Endodermal cell (in vitro differentiated cells): ENCODE data around the gene RSU1. TPM values are rescaled to one million over a fixed set of nuclear protein-coding genes. Genes with fewer than 3 reads are reported as not detected.
A peak's percentile ranks its signal among the peaks of the same experiment; 100 is the strongest.

ENCODE experiments used
- DNase-seq: peaks from one replicate; pipeline ENCODE4 v3.0.0-alpha.2; 2017
- H3K27ac ChIP-seq: 2 replicates; pipeline ENCODE4 v1.5.1; 2013; ENCODE audit warnings: mild to moderate bottlenecking, low read depth, low read length, moderate library complexity
- H3K27me3 ChIP-seq: 2 replicates; pipeline ENCODE4 v1.6.1; 2013; ENCODE audit warnings: mild to moderate bottlenecking, low read length, moderate library complexity; ENCODE audit not compliant: insufficient read depth, control insufficient read depth, poor library complexity, severe bottlenecking
- H3K36me3 ChIP-seq: 2 replicates; pipeline ENCODE4 v1.7.0; 2013; ENCODE audit warnings: mild to moderate bottlenecking, low read length, moderate library complexity; ENCODE audit not compliant: control insufficient read depth, insufficient read depth
- H3K4me1 ChIP-seq: one replicate; pipeline ENCODE4 v1.7.0; 2013; ENCODE audit warnings: low read length; ENCODE audit not compliant: control insufficient read depth, insufficient read depth
- H3K4me3 ChIP-seq: 2 replicates; pipeline ENCODE4 v1.5.1; 2013; ENCODE audit warnings: mild to moderate bottlenecking, low read length, moderate library complexity
- H3K9ac ChIP-seq: 2 replicates; pipeline ENCODE4 v1.6.1; 2013; ENCODE audit warnings: mild to moderate bottlenecking, low read length, moderate library complexity; ENCODE audit not compliant: poor library complexity, severe bottlenecking; ENCODE audit errors: extremely low read depth
- H3K9me3 ChIP-seq: 2 replicates; pipeline ENCODE4 v1.6.1; 2013; ENCODE audit warnings: mild to moderate bottlenecking, low read length, moderate library complexity; ENCODE audit not compliant: control insufficient read depth
- H3K27ac Mint-ChIP-seq: 2 replicates; pipeline ENCODE4 v1.8.0; 2020; ENCODE audit warnings: mixed read lengths
- H3K27me3 Mint-ChIP-seq: 2 replicates; pipeline ENCODE4 v1.8.0; 2021; ENCODE audit warnings: mild to moderate bottlenecking, mixed read lengths; ENCODE audit not compliant: insufficient read depth
- H3K36me3 Mint-ChIP-seq: 2 replicates; pipeline ENCODE4 v1.8.0; 2020; ENCODE audit warnings: low read depth, mixed read lengths
- H3K4me1 Mint-ChIP-seq: 2 replicates; pipeline ENCODE4 v1.8.0; 2020; ENCODE audit warnings: mixed read lengths
- H3K4me3 Mint-ChIP-seq: 2 replicates; pipeline ENCODE4 v1.8.0; 2020; ENCODE audit warnings: mild to moderate bottlenecking, moderate library complexity, mixed read lengths
- H3K9me3 Mint-ChIP-seq: 2 replicates; pipeline ENCODE4 v1.8.0; 2020; ENCODE audit warnings: mild to moderate bottlenecking, mixed read lengths
- WGBS, 2 experiments: methylation state at CpG; one replicate each; pipeline versions ENCODE4 v1.1.5 to v1.1.7; 2013; ENCODE audit warnings: missing lambda C conversion rate in 2 of 2, mixed read lengths in 1 of 2; ENCODE audit not compliant: insufficient coverage in 1 of 2, insufficient read length in 1 of 2; 5-methylcytosine and 5-hydroxymethylcytosine counted together
- total RNA-seq, 2 donors: library from RNA; stranded (reverse); fragmentation: NEBNext Ultra II Directional in 1 of 2; extraction: Animal tissue kit (Norgen Biotek cat#: 25700) in 1 of 2; gene quantifications; 2 replicates in 1 of 2; 3 replicates in 1 of 2; pipeline ENCODE4 v1.2.1, GENCODE V29; 2021
- TF ChIP-seq, protein P1 (sequence below): fragments of 200-600 bp; sonication (generic); conservative IDR thresholded peaks from 2 replicates; pipeline ENCODE4 v1.5.0; 2021; ENCODE audit warnings: antibody characterized with exemption, mild to moderate bottlenecking

RSU1 gene
- total RNA-seq, 2 donors from 2014 or later: 39.5 to 46.4 TPM

DNA sequence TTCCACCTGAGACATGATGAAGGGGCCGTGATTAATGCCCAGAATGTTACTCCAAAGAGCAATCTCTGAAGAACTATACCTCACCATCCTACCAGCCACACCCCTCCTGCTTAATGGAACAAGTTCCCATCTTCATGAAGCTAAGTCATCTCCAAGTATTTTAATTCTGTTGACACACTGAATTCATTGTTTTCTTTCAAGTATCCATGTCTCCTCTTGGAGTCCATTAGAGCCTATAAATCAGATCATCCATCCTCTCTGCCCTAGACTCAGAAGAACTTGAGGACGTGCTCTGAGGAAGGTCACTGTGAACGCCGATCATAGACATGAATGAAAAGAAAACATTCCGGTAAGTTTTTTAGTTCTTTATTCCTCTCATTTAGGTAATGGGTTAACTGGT is 126.8 kb downstream of the RSU1 start:
- Histone ChIP-seq H3K27me3 (no peaks in the 10 kb centered on the region), H3K4me3 (no peak overlapping the region), H3K27ac (no peak overlapping the region), H3K36me3 (peaks cover 27% of the 10 kb centered on the region), H3K4me1 (no peaks in the 10 kb centered on the region), H3K9ac (no peak overlapping the region), H3K9me3 (peaks cover 5% of the 10 kb centered on the region)
- Mint-ChIP-seq H3K27me3 (no peaks in the 10 kb centered on the region), H3K36me3 (peaks cover 9% of the 10 kb centered on the region), H3K27ac (peak overlapping the region; percentile 28), H3K4me1 (no peaks in the 10 kb centered on the region), H3K4me3 (no peak overlapping the region), H3K9me3 (no peaks in the 10 kb centered on the region)
- WGBS, 2 experiments: 91 to 96% methylated on average over 4 to 5 of the region's 5 CpGs
- TF ChIP-seq, protein P1, sequence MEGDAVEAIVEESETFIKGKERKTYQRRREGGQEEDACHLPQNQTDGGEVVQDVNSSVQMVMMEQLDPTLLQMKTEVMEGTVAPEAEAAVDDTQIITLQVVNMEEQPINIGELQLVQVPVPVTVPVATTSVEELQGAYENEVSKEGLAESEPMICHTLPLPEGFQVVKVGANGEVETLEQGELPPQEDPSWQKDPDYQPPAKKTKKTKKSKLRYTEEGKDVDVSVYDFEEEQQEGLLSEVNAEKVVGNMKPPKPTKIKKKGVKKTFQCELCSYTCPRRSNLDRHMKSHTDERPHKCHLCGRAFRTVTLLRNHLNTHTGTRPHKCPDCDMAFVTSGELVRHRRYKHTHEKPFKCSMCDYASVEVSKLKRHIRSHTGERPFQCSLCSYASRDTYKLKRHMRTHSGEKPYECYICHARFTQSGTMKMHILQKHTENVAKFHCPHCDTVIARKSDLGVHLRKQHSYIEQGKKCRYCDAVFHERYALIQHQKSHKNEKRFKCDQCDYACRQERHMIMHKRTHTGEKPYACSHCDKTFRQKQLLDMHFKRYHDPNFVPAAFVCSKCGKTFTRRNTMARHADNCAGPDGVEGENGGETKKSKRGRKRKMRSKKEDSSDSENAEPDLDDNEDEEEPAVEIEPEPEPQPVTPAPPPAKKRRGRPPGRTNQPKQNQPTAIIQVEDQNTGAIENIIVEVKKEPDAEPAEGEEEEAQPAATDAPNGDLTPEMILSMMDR: no peak
- no peak for DNase-seq

DNA sequence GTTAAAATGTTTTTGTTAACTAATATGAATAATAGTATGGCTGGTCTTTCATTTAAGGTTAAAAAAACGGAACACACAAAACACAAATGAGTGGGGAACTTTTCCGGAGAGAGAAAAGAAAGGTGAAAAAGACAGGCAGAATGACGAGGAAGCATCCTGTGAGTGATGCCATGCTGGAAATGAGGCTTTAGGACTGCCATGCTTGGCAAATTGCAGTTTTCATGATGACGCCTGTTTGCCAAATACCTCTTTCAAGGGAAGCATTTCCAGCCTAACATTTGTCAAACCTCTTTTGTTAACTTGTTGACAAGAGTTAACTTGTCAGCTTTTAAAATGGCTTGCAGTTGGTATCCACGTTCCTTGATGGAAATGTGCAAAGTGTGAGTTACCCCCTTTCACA is 127.5 kb downstream of the RSU1 start:
- WGBS, 2 experiments: 82 to 90% methylated on average over 5 of the region's 5 CpGs
- H3K4me1 Mint-ChIP-seq: no peaks in the 10 kb centered on the region
- no peaks in the 10 kb centered on the region for H3K9me3 Mint-ChIP-seq
- peaks cover 9% of the 10 kb centered on the region for H3K36me3 Mint-ChIP-seq
- no peak overlapping the region for H3K9ac ChIP-seq
- H3K27ac Mint-ChIP-seq: no peak overlapping the region
- no peak overlapping the region for H3K27ac ChIP-seq
- no peak overlapping the region for H3K4me3 Mint-ChIP-seq
- no peaks in the 10 kb centered on the region for H3K27me3 ChIP-seq
- TF ChIP-seq, protein P1: no peak
- no peak for DNase-seq
- H3K27me3 Mint-ChIP-seq: no peaks in the 10 kb centered on the region
- peaks cover 5% of the 10 kb centered on the region for H3K9me3 ChIP-seq
- H3K4me3 ChIP-seq: no peak overlapping the region
- H3K36me3 ChIP-seq: peaks cover 27% of the 10 kb centered on the region
- no peaks in the 10 kb centered on the region for H3K4me1 ChIP-seq

DNA sequence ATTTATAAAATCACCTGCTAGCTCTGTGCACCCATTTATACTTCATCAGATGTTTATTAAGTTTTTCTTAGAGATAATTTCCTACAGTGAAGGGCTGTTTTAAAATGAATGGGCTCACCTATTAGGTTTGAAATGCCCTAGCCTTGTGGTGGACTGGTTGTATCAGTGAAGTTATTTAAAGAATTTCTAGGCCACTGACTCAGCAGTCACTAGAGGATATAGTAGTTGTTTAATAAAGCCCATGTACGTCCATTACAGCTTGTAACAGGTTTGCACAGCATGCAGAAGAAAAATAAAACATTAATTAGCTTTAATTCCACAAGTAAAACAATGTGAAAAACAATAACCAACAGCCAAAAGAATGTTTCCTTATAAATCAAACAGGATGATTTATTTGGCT is 128.0 kb downstream of the RSU1 start:
- H3K4me1 ChIP-seq: no peaks in the 10 kb centered on the region
- Mint-ChIP-seq H3K9me3 (no peaks in the 10 kb centered on the region), H3K27me3 (no peaks in the 10 kb centered on the region), H3K4me1 (no peaks in the 10 kb centered on the region), H3K4me3 (no peak overlapping the region), H3K36me3 (peaks cover 9% of the 10 kb centered on the region), H3K27ac (no peak overlapping the region)
- 100% methylated on average over 1 of the region's 1 CpG for WGBS, 2 experiments
- H3K9me3 ChIP-seq: peaks cover 5% of the 10 kb centered on the region
- H3K4me3 ChIP-seq: no peak overlapping the region
- H3K36me3 ChIP-seq: peaks cover 27% of the 10 kb centered on the region
- H3K27ac ChIP-seq: no peak overlapping the region
- DNase-seq: no peak
- TF ChIP-seq, protein P1: no peak
- no peaks in the 10 kb centered on the region for H3K27me3 ChIP-seq
- no peak overlapping the region for H3K9ac ChIP-seq
